ENCODE measurements around the gene MOGAT3. TPM values are rescaled to one million over a fixed set of nuclear protein-coding genes. Genes with fewer than 3 reads are reported as not detected.
A peak's percentile ranks its signal among the peaks of the same experiment; 100 is the strongest.

The MOGAT3 gene
- total and polyA plus RNA-seq, 9 of the 15 experiments (the other 6 are each of a cell fraction or from before 2014, with no cell fraction given) = 0.07 to 0.17 (median 0.13) TPM; not detected in 6

GRCh38 chr7:101248276-101248675, 47.4 kb upstream of the MOGAT3 start:
- POLR2A ChIA-PET = interaction anchor here (1.1 kb wide), 1 partner anchor 35 kb away, joined by 4 read pairs; no protein-coding TSS in a partner anchor
- 0 out of 2 replicates have a peak, but pooled peaks cover 4% of the 10 kb centered on the region for H4K20me1 ChIP-seq (replicated peaks; ENCODE audit: control insufficient read depth, insufficient read depth, low read length)
- H2AFZ ChIP-seq (ENCODE audit: low read depth, low read length) = no peak overlapping the region
- CTCF ChIA-PET (ENCODE audit: low intra/inter-chr PET ratio) = no interaction called here
- ATAC-seq (no peak), DNase-seq (ENCODE audit: extremely low read depth in 1 of 4, low spot score in 3 of 4) (peak in 2 of 4 experiments; percentile 13 to 17), FAIRE-seq (no peak)
- peaks cover 13 to 39% of the 10 kb centered on the region in 2 experiments; a peak in 4 of 5 replicates for H3K4me1 ChIP-seq (replicated peaks in 1 of 2; ENCODE audit: control insufficient read depth in 2 of 2, insufficient read depth in 2 of 2, low read length in 2 of 2)
- no peak overlapping the region for H3K4me2 ChIP-seq (ENCODE audit: insufficient read depth, low read length)
- peaks cover 3% of the 10 kb centered on the region for H3K9me1 ChIP-seq (ENCODE audit: control insufficient read depth, insufficient read depth, low read length)
- no peak for TF ChIP-seq FOXO4 (CRISPR knock-in tag; IDR thresholded peaks at IDR 0.05)
- TF ChIP-seq ZEB2 (IDR thresholded peaks at IDR 0.05) = no peak
- whole genome bisulfite sequencing (ENCODE audit: insufficient coverage, low coverage, missing lambda C conversion rate) = 92% methylated on average over 5 of the region's 5 CpGs
- no TSS peak for BruUV-seq (replicated peaks)
- intact Hi-C loops (cut with micrococcal nuclease) (no loop called here), in situ Hi-C loops (cut with MboI) (no loop called here)
- H3K4me3 ChIP-seq = no peak overlapping the region
- H3K27me3 ChIP-seq (ENCODE audit: control insufficient read depth in 2 of 2, insufficient read depth in 2 of 2, low read length in 2 of 2) = no peaks in the 10 kb centered on the region
- H3K9me3 ChIP-seq (replicated peaks; ENCODE audit: control insufficient read depth, insufficient read depth, low read depth, low read length) = peaks cover 8% of the 10 kb centered on the region
- H3K79me2 ChIP-seq (ENCODE audit: control insufficient read depth, insufficient read depth, low read length) = peaks cover 66% of the 10 kb centered on the region
- peaks cover 38% of the 10 kb centered on the region for H3K36me3 ChIP-seq (ENCODE audit: control insufficient read depth, insufficient read depth, low read length)
- H3K27ac ChIP-seq (ENCODE audit: extremely low read depth, low read depth, low read length) = no peak overlapping the region
- no peak overlapping the region for H3K9ac ChIP-seq (ENCODE audit: insufficient read depth in 1 of 2, low read depth in 2 of 2, low read length in 2 of 2)

GRCh38 chr7:101245147-101245668, 44.4 kb upstream of the MOGAT3 start:
- Histone ChIP-seq H3K4me2 (ENCODE audit: insufficient read depth, low read length) (peak overlapping the region; percentile 100), H3K36me3 (ENCODE audit: control insufficient read depth, insufficient read depth, low read length) (peaks cover 51% of the 10 kb centered on the region), H3K9me3 (replicated peaks; ENCODE audit: control insufficient read depth, insufficient read depth, low read depth, low read length) (peaks cover 8% of the 10 kb centered on the region), H3K9me1 (ENCODE audit: control insufficient read depth, insufficient read depth, low read length) (no peaks in the 10 kb centered on the region), H3K79me2 (ENCODE audit: control insufficient read depth, insufficient read depth, low read length) (peaks cover 63% of the 10 kb centered on the region), H3K27me3 (ENCODE audit: control insufficient read depth in 2 of 2, insufficient read depth in 2 of 2, low read length in 2 of 2) (no peaks in the 10 kb centered on the region), H3K9ac (ENCODE audit: insufficient read depth in 1 of 2, low read depth in 2 of 2, low read length in 2 of 2) (peak overlapping the region; percentile 94 to 98), H3K4me3 (peak overlapping the region; percentile 69), H3K27ac (ENCODE audit: extremely low read depth, low read depth, low read length) (peak overlapping the region; percentile 93), H2AFZ (ENCODE audit: low read depth, low read length) (peak overlapping the region; percentile 91), H3K4me1 (replicated peaks in 1 of 2; ENCODE audit: control insufficient read depth in 2 of 2, insufficient read depth in 2 of 2, low read length in 2 of 2) (peaks cover 17 to 48% of the 10 kb centered on the region in 2 experiments; a peak in 4 of 5 replicates), H4K20me1 (replicated peaks; ENCODE audit: control insufficient read depth, insufficient read depth, low read length) (peaks cover 7% of the 10 kb centered on the region; the same call in 1 of the 2 replicates)
- DNase-seq (ENCODE audit: extremely low read depth in 1 of 4, low spot score in 3 of 4) (no peak), ATAC-seq (no peak), FAIRE-seq (no peak)
- TSS peak; percentile 89 for BruUV-seq (replicated peaks)
- ChIA-PET POLR2A (interaction anchor here (1.4 kb wide), 1 partner anchor 9 kb away, joined by 9 read pairs; no protein-coding TSS in a partner anchor), CTCF (ENCODE audit: low intra/inter-chr PET ratio) (interaction anchor here (0.9 kb wide), 1 partner anchor 102 kb away, joined by 6 read pairs; no protein-coding TSS in a partner anchor)
- in situ Hi-C loops (cut with MboI) (no loop called here), intact Hi-C loops (cut with micrococcal nuclease) (no loop called here)
- WGBS (ENCODE audit: insufficient coverage, low coverage, missing lambda C conversion rate) = 33% methylated on average over 32 of the region's 32 CpGs
- TF ChIP-seq POLR2A (conservative IDR thresholded peaks at IDR 0.05) (peak; percentile 70), COPS2 (conservative IDR thresholded peaks at IDR 0.05) (no peak), TCF7L2 (IDR thresholded peaks at IDR 0.05; ENCODE audit: low read depth, low read length) (no peak), BCOR (IDR thresholded peaks at IDR 0.05) (0 out of 2 replicates have a peak, but pooled peaks have one; percentile 11), MBD1 (CRISPR knock-in tag; IDR thresholded peaks at IDR 0.05) (peak; percentile 35; the same call in 1 of the 2 replicates), CC2D1A (IDR thresholded peaks at IDR 0.05) (no peak), BRD4 (IDR thresholded peaks at IDR 0.05) (no peak), NBN (IDR thresholded peaks at IDR 0.05; ENCODE audit: low read depth) (no peak), E4F1 (CRISPR knock-in tag; IDR thresholded peaks at IDR 0.05; ENCODE audit: borderline replicate concordance) (no peak), SMARCE1 (IDR thresholded peaks at IDR 0.05) (no peak)

Measured in K562 (cell line).